ENCODE data around the gene SRL. TPM values are rescaled to one million over a fixed set of nuclear protein-coding genes. Genes with fewer than 3 reads are reported as not detected.
"Not testable (repeated sequence)": the region's sequence is repeated elsewhere in the genome, so short reads cannot be mapped to it uniquely, and the experiment has no call there.

SRL gene
- total and polyA plus RNA-seq, 2 donors, result 1.1 to 1.4 TPM

DNA sequence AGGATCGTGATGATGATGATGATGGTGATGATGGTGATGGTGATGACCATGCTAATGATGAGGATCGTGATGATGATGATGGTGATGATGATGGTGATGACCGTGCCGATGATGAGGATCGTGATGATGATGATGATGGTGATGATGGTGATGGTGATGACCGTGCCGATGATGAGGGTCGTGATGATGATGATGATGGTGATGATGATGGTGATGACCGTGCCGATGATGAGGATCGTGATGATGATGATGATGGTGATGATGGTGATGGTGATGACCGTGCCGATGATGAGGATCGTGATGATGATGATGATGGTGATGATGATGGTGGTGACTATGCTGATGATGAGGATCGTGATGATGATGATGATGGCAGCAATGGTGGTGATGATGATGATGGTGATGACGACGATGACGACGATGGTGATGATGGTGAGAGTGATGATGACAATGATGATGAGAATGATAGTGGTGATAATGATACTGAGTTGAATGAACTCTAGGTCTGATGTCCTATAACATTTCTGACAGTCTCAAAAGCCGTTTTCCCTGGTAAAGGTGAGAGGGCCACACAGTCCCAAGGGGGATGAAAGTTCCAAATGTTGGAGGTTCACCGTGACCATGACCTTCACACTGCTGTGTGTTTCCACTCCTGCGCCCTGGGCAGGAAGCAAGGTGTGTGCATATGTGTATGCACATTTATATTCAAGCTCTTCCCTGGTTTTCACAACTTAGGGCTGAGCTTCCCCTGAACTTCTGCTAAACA, 30.3 kb downstream of the SRL start:
- not testable (repeated sequence) for H3K27ac ChIP-seq (ENCODE audit: low read depth in 1 of 2, low read length in 1 of 2)
- 97% methylated on average over 18 of the region's 22 CpGs for WGBS

DNA sequence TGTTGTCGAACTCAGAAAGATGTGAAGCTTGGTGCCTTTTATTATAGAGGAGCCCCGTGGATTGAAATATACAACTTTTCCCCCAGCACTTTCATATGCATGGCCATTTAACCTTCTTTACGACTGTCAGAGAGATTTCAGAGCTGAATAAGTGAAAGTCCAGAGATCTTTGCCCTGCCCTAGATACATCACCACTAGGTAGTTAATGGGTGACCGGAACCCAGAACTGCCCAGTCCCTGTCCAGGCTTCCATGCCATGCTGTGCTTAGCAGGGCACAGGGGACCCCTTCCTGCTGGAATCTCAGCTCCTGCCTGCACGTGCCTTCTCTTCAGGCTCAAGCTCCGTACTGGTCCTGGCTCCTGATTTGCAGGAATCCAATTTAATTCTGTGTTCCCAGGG, 32.2 kb downstream of the SRL start:
- Histone ChIP-seq H3K27me3 (ENCODE audit: control insufficient read depth in 2 of 2, insufficient read depth in 1 of 2, low read length in 1 of 2) (peaks cover 0 to 4% of the 10 kb centered on the region in 2 donors), H3K4me1 (ENCODE audit: control insufficient read depth in 2 of 2, insufficient read depth in 2 of 2, low read length in 2 of 2) (peaks cover 0 to 2% of the 10 kb centered on the region in 2 donors), H3K27ac (ENCODE audit: low read depth in 1 of 2, low read length in 1 of 2) (no peak overlapping the region), H3K36me3 (ENCODE audit: control insufficient read depth in 2 of 2, insufficient read depth in 2 of 2, low read length in 1 of 2) (no peaks in the 10 kb centered on the region), H3K4me3 (ENCODE audit: low read length in 2 of 2) (no peak overlapping the region), H3K9me3 (ENCODE audit: control insufficient read depth in 2 of 2, insufficient read depth in 1 of 2, low read length in 1 of 2) (no peaks in the 10 kb centered on the region)
- 94% methylated on average over 6 of the region's 6 CpGs for WGBS
- DNase-seq (ENCODE audit: low read depth in 6 of 9, low spot score in 9 of 9), result no peak

More for the DNA sequence above, 30.3 kb downstream of the SRL start:
- not testable (repeated sequence) for DNase-seq (ENCODE audit: low read depth in 6 of 9, low spot score in 9 of 9); H3K4me3 ChIP-seq (ENCODE audit: low read length in 2 of 2); H3K36me3 ChIP-seq (ENCODE audit: control insufficient read depth in 2 of 2, insufficient read depth in 2 of 2, low read length in 1 of 2); H3K27me3 ChIP-seq (ENCODE audit: control insufficient read depth in 2 of 2, insufficient read depth in 1 of 2, low read length in 1 of 2); H3K4me1 ChIP-seq (ENCODE audit: control insufficient read depth in 2 of 2, insufficient read depth in 2 of 2, low read length in 2 of 2); H3K9me3 ChIP-seq (ENCODE audit: control insufficient read depth in 2 of 2, insufficient read depth in 1 of 2, low read length in 1 of 2)

DNA sequence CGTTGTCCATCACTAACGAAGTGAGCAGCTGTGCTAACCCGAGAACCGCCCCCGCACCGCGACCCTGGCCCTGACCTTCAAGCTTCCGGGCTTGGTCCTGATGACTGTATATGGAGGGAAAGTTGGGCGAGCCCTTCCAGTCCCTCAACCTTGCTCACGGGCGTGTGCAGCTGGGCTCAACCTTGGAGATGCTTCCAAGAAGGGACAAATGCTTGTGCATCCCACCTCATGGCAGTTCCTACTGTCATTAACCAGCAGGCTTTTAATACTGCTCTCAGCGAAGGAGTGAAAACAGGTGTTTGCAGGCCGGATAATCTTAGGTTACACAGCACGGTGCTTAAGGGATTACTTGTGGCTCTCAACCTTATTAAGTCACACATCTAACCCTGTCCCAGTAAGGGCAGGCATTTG, 33.5 kb downstream of the SRL start:
- 89% methylated on average over 14 of the region's 14 CpGs for WGBS

DNA sequence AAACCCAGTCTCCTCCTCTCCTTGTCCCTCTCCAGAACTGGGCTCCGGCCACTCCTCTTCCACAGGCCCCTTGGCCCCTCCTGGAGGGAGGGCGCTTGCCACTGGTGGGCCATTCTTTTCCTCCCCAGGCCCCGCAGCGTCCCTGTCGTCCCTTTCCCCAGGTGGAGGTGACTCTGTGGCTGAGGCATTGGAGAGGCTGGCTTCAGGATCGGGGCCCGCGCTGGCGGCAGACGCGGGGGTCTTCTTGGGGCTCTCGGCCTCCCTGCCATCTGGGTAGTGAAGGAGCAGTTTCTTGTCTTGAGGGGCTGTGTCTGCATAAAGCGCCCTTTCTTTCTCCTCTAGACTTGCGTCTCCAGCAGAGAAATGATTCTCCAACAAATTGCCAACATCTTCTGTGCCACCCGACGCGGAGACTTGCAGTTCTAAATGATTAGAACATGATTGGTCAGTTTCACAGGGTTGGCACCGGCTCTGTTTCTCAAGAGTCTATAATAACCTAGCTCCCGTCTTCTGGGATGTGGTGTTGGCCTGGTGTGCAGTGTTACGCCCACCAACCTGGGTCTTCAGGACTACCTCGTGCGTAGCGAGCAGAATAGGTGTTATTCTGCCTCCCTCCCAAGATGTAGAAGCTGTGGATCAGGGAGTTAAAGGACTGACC, 34.1 kb downstream of the SRL start:
- Histone ChIP-seq H3K27ac (ENCODE audit: low read depth in 1 of 2, low read length in 1 of 2) (no peak overlapping the region), H3K4me3 (ENCODE audit: low read length in 2 of 2) (no peak overlapping the region), H3K36me3 (ENCODE audit: control insufficient read depth in 2 of 2, insufficient read depth in 2 of 2, low read length in 1 of 2) (no peaks in the 10 kb centered on the region), H3K27me3 (ENCODE audit: control insufficient read depth in 2 of 2, insufficient read depth in 1 of 2, low read length in 1 of 2) (peaks cover 0 to 4% of the 10 kb centered on the region in 2 donors), H3K9me3 (ENCODE audit: control insufficient read depth in 2 of 2, insufficient read depth in 1 of 2, low read length in 1 of 2) (no peaks in the 10 kb centered on the region), H3K4me1 (ENCODE audit: control insufficient read depth in 2 of 2, insufficient read depth in 2 of 2, low read length in 2 of 2) (peaks cover 0 to 2% of the 10 kb centered on the region in 2 donors)
- DNase-seq (ENCODE audit: low read depth in 6 of 9, low spot score in 9 of 9), result no peak
- WGBS, result 97% methylated on average over 23 of the region's 23 CpGs

More for the DNA sequence above, 33.5 kb downstream of the SRL start:
- no peak overlapping the region for H3K27ac ChIP-seq (ENCODE audit: low read depth in 1 of 2, low read length in 1 of 2)
- no peaks in the 10 kb centered on the region for H3K36me3 ChIP-seq (ENCODE audit: control insufficient read depth in 2 of 2, insufficient read depth in 2 of 2, low read length in 1 of 2)
- no peak overlapping the region for H3K4me3 ChIP-seq (ENCODE audit: low read length in 2 of 2)
- H3K4me1 ChIP-seq (ENCODE audit: control insufficient read depth in 2 of 2, insufficient read depth in 2 of 2, low read length in 2 of 2), result peaks cover 0 to 2% of the 10 kb centered on the region in 2 donors
- no peak for DNase-seq (ENCODE audit: low read depth in 6 of 9, low spot score in 9 of 9)
- no peaks in the 10 kb centered on the region for H3K9me3 ChIP-seq (ENCODE audit: control insufficient read depth in 2 of 2, insufficient read depth in 1 of 2, low read length in 1 of 2)
- peaks cover 0 to 4% of the 10 kb centered on the region in 2 donors for H3K27me3 ChIP-seq (ENCODE audit: control insufficient read depth in 2 of 2, insufficient read depth in 1 of 2, low read length in 1 of 2)

DNA sequence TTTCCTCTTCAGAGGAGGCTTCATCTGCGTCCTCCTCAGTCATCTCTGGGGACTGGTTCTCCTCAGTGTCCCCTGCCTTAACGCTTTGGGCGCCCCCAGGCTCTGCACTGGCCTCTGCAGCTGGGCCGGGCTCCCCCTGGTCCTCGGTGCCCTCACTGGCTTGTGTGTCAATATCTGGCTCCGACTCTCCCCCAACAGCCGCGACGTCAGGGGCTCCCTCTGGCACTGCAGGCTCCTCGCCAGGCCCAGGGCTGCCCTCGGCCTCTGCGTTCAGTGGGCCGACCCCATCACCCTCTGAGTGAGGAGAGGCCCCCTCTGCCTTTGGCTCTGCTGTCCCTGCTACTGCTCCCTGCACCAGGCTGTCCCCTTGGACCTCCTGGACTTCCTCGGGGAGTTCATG, 34.7 kb downstream of the SRL start:
- peaks cover 0 to 2% of the 10 kb centered on the region in 2 donors for H3K4me1 ChIP-seq (ENCODE audit: control insufficient read depth in 2 of 2, insufficient read depth in 2 of 2, low read length in 2 of 2)
- no peaks in the 10 kb centered on the region for H3K36me3 ChIP-seq (ENCODE audit: control insufficient read depth in 2 of 2, insufficient read depth in 2 of 2, low read length in 1 of 2)
- H3K9me3 ChIP-seq (ENCODE audit: control insufficient read depth in 2 of 2, insufficient read depth in 1 of 2, low read length in 1 of 2), result no peaks in the 10 kb centered on the region
- no peak overlapping the region for H3K27ac ChIP-seq (ENCODE audit: low read depth in 1 of 2, low read length in 1 of 2)
- DNase-seq (ENCODE audit: low read depth in 6 of 9, low spot score in 9 of 9), result no peak
- H3K27me3 ChIP-seq (ENCODE audit: control insufficient read depth in 2 of 2, insufficient read depth in 1 of 2, low read length in 1 of 2), result peaks cover 0 to 4% of the 10 kb centered on the region in 2 donors
- 83% methylated on average over 14 of the region's 14 CpGs for WGBS
- no peak overlapping the region for H3K4me3 ChIP-seq (ENCODE audit: low read length in 2 of 2)

DNA sequence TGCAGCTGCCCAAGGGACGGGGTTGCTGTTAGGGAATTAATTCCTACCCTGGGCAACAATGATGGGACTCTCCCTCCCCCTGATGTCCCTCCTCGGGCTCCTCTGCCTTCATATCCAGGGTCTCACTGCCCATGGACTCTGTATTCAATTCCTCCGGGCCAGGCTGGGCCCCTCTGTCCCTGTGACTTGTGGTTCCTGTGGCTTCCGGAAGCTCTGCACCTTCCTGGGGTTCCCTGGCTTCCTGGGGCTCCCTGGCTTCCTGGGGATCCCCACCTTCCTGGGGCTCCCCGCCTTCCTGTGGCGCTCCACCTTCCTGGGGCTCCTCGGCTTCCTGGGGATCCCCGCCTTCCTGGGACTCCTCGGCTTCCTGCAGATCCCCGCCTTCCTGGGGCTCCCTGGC, 35.2 kb downstream of the SRL start:
- no peaks in the 10 kb centered on the region for H3K9me3 ChIP-seq (ENCODE audit: control insufficient read depth in 2 of 2, insufficient read depth in 1 of 2, low read length in 1 of 2)
- DNase-seq (ENCODE audit: low read depth in 6 of 9, low spot score in 9 of 9), result no peak
- peaks cover 0 to 2% of the 10 kb centered on the region in 2 donors for H3K4me1 ChIP-seq (ENCODE audit: control insufficient read depth in 2 of 2, insufficient read depth in 2 of 2, low read length in 2 of 2)
- 9% methylated on average over 10 of the region's 10 CpGs for WGBS
- H3K4me3 ChIP-seq (ENCODE audit: low read length in 2 of 2), result no peak overlapping the region
- peaks cover 0 to 4% of the 10 kb centered on the region in 2 donors for H3K27me3 ChIP-seq (ENCODE audit: control insufficient read depth in 2 of 2, insufficient read depth in 1 of 2, low read length in 1 of 2)
- H3K36me3 ChIP-seq (ENCODE audit: control insufficient read depth in 2 of 2, insufficient read depth in 2 of 2, low read length in 1 of 2), result no peaks in the 10 kb centered on the region
- H3K27ac ChIP-seq (ENCODE audit: low read depth in 1 of 2, low read length in 1 of 2), result no peak overlapping the region

DNA sequence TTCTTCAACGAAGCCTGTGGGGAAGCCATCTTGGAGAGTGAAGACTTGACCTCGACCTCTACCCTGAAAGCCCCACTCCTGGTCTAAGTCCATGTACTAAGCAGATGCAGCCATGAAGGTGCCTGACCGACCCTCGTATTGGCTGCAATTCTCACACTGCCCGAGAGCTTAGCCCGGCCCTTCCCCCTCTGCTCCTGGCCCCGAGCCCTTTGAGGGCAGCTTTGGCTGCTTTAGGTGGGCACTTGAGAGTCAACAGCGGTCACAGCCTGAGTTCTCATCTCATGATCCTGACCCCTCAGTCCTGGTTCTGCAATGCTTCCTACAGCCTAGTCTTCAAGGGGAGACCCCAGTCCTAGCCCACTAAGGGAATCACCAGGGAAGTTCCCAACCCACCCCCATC, 35.9 kb downstream of the SRL start:
- peaks cover 0 to 2% of the 10 kb centered on the region in 2 donors for H3K4me1 ChIP-seq (ENCODE audit: control insufficient read depth in 2 of 2, insufficient read depth in 2 of 2, low read length in 2 of 2)
- H3K27me3 ChIP-seq (ENCODE audit: control insufficient read depth in 2 of 2, insufficient read depth in 1 of 2, low read length in 1 of 2), result peaks cover 0 to 4% of the 10 kb centered on the region in 2 donors
- H3K9me3 ChIP-seq (ENCODE audit: control insufficient read depth in 2 of 2, insufficient read depth in 1 of 2, low read length in 1 of 2), result no peaks in the 10 kb centered on the region
- no peak overlapping the region for H3K27ac ChIP-seq (ENCODE audit: low read depth in 1 of 2, low read length in 1 of 2)
- H3K36me3 ChIP-seq (ENCODE audit: control insufficient read depth in 2 of 2, insufficient read depth in 2 of 2, low read length in 1 of 2), result no peaks in the 10 kb centered on the region
- DNase-seq (ENCODE audit: low read depth in 6 of 9, low spot score in 9 of 9), result no peak
- H3K4me3 ChIP-seq (ENCODE audit: low read length in 2 of 2), result no peak overlapping the region
- 92% methylated on average over 8 of the region's 8 CpGs for WGBS

DNA sequence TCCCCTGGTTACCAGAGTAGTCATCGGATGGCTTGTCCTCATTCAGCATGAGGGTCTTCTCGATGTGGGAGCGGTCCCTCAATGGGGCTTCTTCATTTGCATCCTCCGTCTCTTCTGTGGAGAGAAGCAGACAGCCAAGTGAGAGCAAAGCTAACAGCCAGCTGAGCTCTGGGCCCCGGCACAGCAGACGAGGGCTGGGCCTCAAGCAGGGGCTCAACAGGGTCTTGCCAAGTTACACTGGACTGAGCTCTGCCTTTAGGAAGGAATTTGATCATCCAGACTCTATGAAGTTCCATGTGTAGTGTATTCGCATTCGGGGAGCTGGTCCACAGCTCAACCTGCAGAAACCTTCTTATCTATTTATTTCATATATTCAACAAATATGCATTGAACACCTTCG, 37.4 kb downstream of the SRL start:
- WGBS, result 97% methylated on average over 9 of the region's 9 CpGs
- no peaks in the 10 kb centered on the region for H3K9me3 ChIP-seq (ENCODE audit: control insufficient read depth in 2 of 2, insufficient read depth in 1 of 2, low read length in 1 of 2)
- DNase-seq (ENCODE audit: low read depth in 6 of 9, low spot score in 9 of 9), result no peak
- no peak overlapping the region for H3K27ac ChIP-seq (ENCODE audit: low read depth in 1 of 2, low read length in 1 of 2)
- H3K4me1 ChIP-seq (ENCODE audit: control insufficient read depth in 2 of 2, insufficient read depth in 2 of 2, low read length in 2 of 2), result peaks cover 0 to 7% of the 10 kb centered on the region in 2 donors
- peaks cover 0 to 6% of the 10 kb centered on the region in 2 donors for H3K27me3 ChIP-seq (ENCODE audit: control insufficient read depth in 2 of 2, insufficient read depth in 1 of 2, low read length in 1 of 2)
- no peak overlapping the region for H3K4me3 ChIP-seq (ENCODE audit: low read length in 2 of 2)
- no peaks in the 10 kb centered on the region for H3K36me3 ChIP-seq (ENCODE audit: control insufficient read depth in 2 of 2, insufficient read depth in 2 of 2, low read length in 1 of 2)

DNA sequence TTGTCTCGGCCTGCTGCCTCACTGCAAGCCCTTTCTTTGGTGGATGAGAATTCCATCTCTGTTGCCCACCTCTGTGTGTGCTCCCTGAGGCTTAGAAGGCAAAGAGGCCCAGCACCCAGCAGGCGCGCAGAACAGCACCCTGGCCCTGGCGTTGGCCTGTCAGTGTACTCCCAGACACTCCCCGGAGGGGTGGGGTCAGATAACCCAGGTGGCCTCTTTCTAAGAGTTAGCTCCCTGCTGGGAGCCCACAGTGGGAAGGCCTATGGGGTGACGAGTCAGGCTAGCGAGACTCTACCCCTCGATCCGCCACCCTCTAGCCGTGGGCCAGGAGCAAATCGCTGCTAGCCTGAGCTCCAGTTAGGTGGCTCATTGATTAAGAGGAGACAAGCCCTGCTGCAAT, 38.1 kb downstream of the SRL start:
- WGBS, result 94% methylated on average over 11 of the region's 11 CpGs
- Histone ChIP-seq H3K36me3 (ENCODE audit: control insufficient read depth in 2 of 2, insufficient read depth in 2 of 2, low read length in 1 of 2) (no peaks in the 10 kb centered on the region), H3K4me3 (ENCODE audit: low read length in 2 of 2) (no peak overlapping the region), H3K27me3 (ENCODE audit: control insufficient read depth in 2 of 2, insufficient read depth in 1 of 2, low read length in 1 of 2) (peaks cover 0 to 6% of the 10 kb centered on the region in 2 donors), H3K4me1 (ENCODE audit: control insufficient read depth in 2 of 2, insufficient read depth in 2 of 2, low read length in 2 of 2) (peaks cover 0 to 7% of the 10 kb centered on the region in 2 donors), H3K27ac (ENCODE audit: low read depth in 1 of 2, low read length in 1 of 2) (no peak overlapping the region), H3K9me3 (ENCODE audit: control insufficient read depth in 2 of 2, insufficient read depth in 1 of 2, low read length in 1 of 2) (no peaks in the 10 kb centered on the region)
- no peak for DNase-seq (ENCODE audit: low read depth in 6 of 9, low spot score in 9 of 9)
